ENCODE data around the gene ADGRL2.

ADGRL2 gene

GRCh38 chr1:81974222-81974841, 173.6 kb downstream of the ADGRL2 start:
- H3K4me3 ChIP-seq (ENCODE audit: low read length): no peak overlapping the region
- no peak overlapping the region for H3K9ac ChIP-seq (ENCODE audit: low read length)
- no peaks in the 10 kb centered on the region for H4K20me1 ChIP-seq (ENCODE audit: insufficient read depth, low read length)
- H3K36me3 ChIP-seq (replicated peaks; ENCODE audit: insufficient read depth, low read length): no peaks in the 10 kb centered on the region
- H2AFZ ChIP-seq (ENCODE audit: low read length): no peak overlapping the region
- H3K4me1 ChIP-seq (ENCODE audit: low read length): no peaks in the 10 kb centered on the region
- no peaks in the 10 kb centered on the region for H3K9me2 ChIP-seq (replicated peaks; ENCODE audit: insufficient read depth, low read length)
- H3K79me2 ChIP-seq (ENCODE audit: low read length): no peaks in the 10 kb centered on the region
- TF ChIP-seq EZH2 (optimal IDR thresholded peaks at IDR 0.05; ENCODE audit: low read depth, low read length): no peak
- TF ChIP-seq EZH2phosphoT487 (IDR thresholded peaks at IDR 0.05; ENCODE audit: low read length): no peak
- no peak for TF ChIP-seq CTCF (IDR thresholded peaks at IDR 0.05; ENCODE audit: low read length)
- H3K27me3 ChIP-seq (replicated peaks; ENCODE audit: insufficient read depth, low read length): no peaks in the 10 kb centered on the region
- no peak overlapping the region for H3K4me2 ChIP-seq (ENCODE audit: low read depth, low read length)
- no peak for DNase-seq
- no peaks in the 10 kb centered on the region for H3F3A ChIP-seq (ENCODE audit: insufficient read depth, low read length)
- H3K27ac ChIP-seq (ENCODE audit: low read length): no peak overlapping the region
- H3K9me3 ChIP-seq (replicated peaks; ENCODE audit: insufficient read depth, low read length): no peaks in the 10 kb centered on the region

- no peaks in the 10 kb centered on the region for H3F3A ChIP-seq (ENCODE audit: insufficient read depth, low read length)
- no peaks in the 10 kb centered on the region for H3K79me2 ChIP-seq (ENCODE audit: low read length)
- H3K4me1 ChIP-seq (ENCODE audit: low read length): no peaks in the 10 kb centered on the region
- no peak overlapping the region for H3K4me3 ChIP-seq (ENCODE audit: low read length)
- no peaks in the 10 kb centered on the region for H3K9me2 ChIP-seq (replicated peaks; ENCODE audit: insufficient read depth, low read length)
- no peaks in the 10 kb centered on the region for H3K27me3 ChIP-seq (replicated peaks; ENCODE audit: insufficient read depth, low read length)
- H3K4me2 ChIP-seq (ENCODE audit: low read depth, low read length): no peak overlapping the region
- no peaks in the 10 kb centered on the region for H3K9me3 ChIP-seq (replicated peaks; ENCODE audit: insufficient read depth, low read length)
- no peak for TF ChIP-seq CTCF (IDR thresholded peaks at IDR 0.05; ENCODE audit: low read length)
- TF ChIP-seq EZH2phosphoT487 (IDR thresholded peaks at IDR 0.05; ENCODE audit: low read length): no peak
- TF ChIP-seq EZH2 (optimal IDR thresholded peaks at IDR 0.05; ENCODE audit: low read depth, low read length): no peak
- no peak for DNase-seq
- H4K20me1 ChIP-seq (ENCODE audit: insufficient read depth, low read length): no peaks in the 10 kb centered on the region
- no peaks in the 10 kb centered on the region for H3K36me3 ChIP-seq (replicated peaks; ENCODE audit: insufficient read depth, low read length)
- H2AFZ ChIP-seq (ENCODE audit: low read length): no peak overlapping the region
- H3K27ac ChIP-seq (ENCODE audit: low read length): no peak overlapping the region
- H3K9ac ChIP-seq (ENCODE audit: low read length): no peak overlapping the region
Measured at GRCh38 chr1:81974883-81975555, 174.3 kb downstream of the ADGRL2 start.

- H3K9ac ChIP-seq (ENCODE audit: low read length): no peak overlapping the region
- H3F3A ChIP-seq (ENCODE audit: insufficient read depth, low read length): no peaks in the 10 kb centered on the region
- no peak for DNase-seq
- no peaks in the 10 kb centered on the region for H3K27me3 ChIP-seq (replicated peaks; ENCODE audit: insufficient read depth, low read length)
- H2AFZ ChIP-seq (ENCODE audit: low read length): no peak overlapping the region
- no peak overlapping the region for H3K4me2 ChIP-seq (ENCODE audit: low read depth, low read length)
- H3K9me3 ChIP-seq (replicated peaks; ENCODE audit: insufficient read depth, low read length): no peaks in the 10 kb centered on the region
- H3K27ac ChIP-seq (ENCODE audit: low read length): no peak overlapping the region
- H3K4me1 ChIP-seq (ENCODE audit: low read length): no peaks in the 10 kb centered on the region
- TF ChIP-seq EZH2phosphoT487 (IDR thresholded peaks at IDR 0.05; ENCODE audit: low read length) (no peak), CTCF (IDR thresholded peaks at IDR 0.05; ENCODE audit: low read length) (no peak), EZH2 (optimal IDR thresholded peaks at IDR 0.05; ENCODE audit: low read depth, low read length) (no peak)
- no peaks in the 10 kb centered on the region for H3K9me2 ChIP-seq (replicated peaks; ENCODE audit: insufficient read depth, low read length)
- no peaks in the 10 kb centered on the region for H4K20me1 ChIP-seq (ENCODE audit: insufficient read depth, low read length)
- no peak overlapping the region for H3K4me3 ChIP-seq (ENCODE audit: low read length)
- no peaks in the 10 kb centered on the region for H3K36me3 ChIP-seq (replicated peaks; ENCODE audit: insufficient read depth, low read length)
- no peaks in the 10 kb centered on the region for H3K79me2 ChIP-seq (ENCODE audit: low read length)
Measured at GRCh38 chr1:81976539-81976938, 175.8 kb downstream of the ADGRL2 start.

Data from MM.1S (cell line).